Suppressor macrophage treated with lipopolysaccharide for 1 hour (primary cell): Measurements from ENCODE around the gene CERS1.
"Not testable (repeated sequence)": the region's sequence is repeated elsewhere in the genome, so short reads cannot be mapped to it uniquely, and the experiment has no call there.

Source experiments
- DNase-seq, 3 donors: peaks; one replicate each; pipeline ENCODE4 v3.0.0-alpha.2; 2020 to 2022

The CERS1 gene

GRCh38 chr19:18919086-18919899, 23.3 kb upstream of the CERS1 start, which contains the start of the genes COPE and DDX49:
Gene COPE, minus strand, starts transcription at chr19:18919387. Its CDS starts 39 bp downstream, at chr19:18919348.
Gene DDX49, plus strand, starts transcription at chr19:18919715. Its CDS starts 27 bp downstream, at chr19:18919742.
- peak; percentile 97 to 100 (median 99) for DNase-seq

GRCh38 chr19:18917593-18917992, 21.6 kb upstream of the CERS1 start:
- DNase-seq, result not testable (repeated sequence)

- DNase-seq, result peak; percentile 58 to 66 (median 65)
Measured at GRCh38 chr19:18915639-18916038, 19.7 kb upstream of the CERS1 start.

GRCh38 chr19:18913466-18913865, 17.5 kb upstream of the CERS1 start:
- no peak for DNase-seq

- no peak for DNase-seq
Measured at GRCh38 chr19:18912933-18913332, 17.0 kb upstream of the CERS1 start.

- no peak for DNase-seq
Measured at GRCh38 chr19:18910801-18911436, 15.0 kb upstream of the CERS1 start.

- DNase-seq, result no peak
Measured at GRCh38 chr19:18910010-18910409, 14.1 kb upstream of the CERS1 start.

- no peak for DNase-seq
Measured at GRCh38 chr19:18908917-18909619, 13.1 kb upstream of the CERS1 start.

GRCh38 chr19:18906605-18907519, 10.9 kb upstream of the CERS1 start:
- DNase-seq, result no peak

- no peak for DNase-seq
Measured at GRCh38 chr19:18905513-18906236, 9.7 kb upstream of the CERS1 start.

GRCh38 chr19:18905058-18905456, 9.1 kb upstream of the CERS1 start:
- DNase-seq, result no peak

- DNase-seq, result no peak
Measured at GRCh38 chr19:18904334-18905057, 8.5 kb upstream of the CERS1 start.

GRCh38 chr19:18903156-18904037, 7.4 kb upstream of the CERS1 start:
- no peak for DNase-seq

GRCh38 chr19:18902519-18902918, 6.6 kb upstream of the CERS1 start:
- DNase-seq, result not testable (repeated sequence)

- no peak for DNase-seq
Measured at GRCh38 chr19:18901491-18901890, 5.5 kb upstream of the CERS1 start.

- DNase-seq, result no peak
Measured at GRCh38 chr19:18900700-18901481, 4.9 kb upstream of the CERS1 start.

- no peak for DNase-seq
Measured at GRCh38 chr19:18899624-18900560, 3.9 kb upstream of the CERS1 start.
